HepG2 (cell line): Measurements from ENCODE around the gene KLF13. TPM values are rescaled to one million over a fixed set of nuclear protein-coding genes. Genes with fewer than 3 reads are reported as not detected.

Source experiments
- ATAC-seq: fragments of 200-7000 bp; cut with Tn5 transposase; 3 replicates; pipeline ENCODE4 v1.9.1; 2020; ENCODE audit warnings: mild to moderate bottlenecking, moderate library complexity
- BruUV-seq: library from RNA; stranded (reverse); fragments of 400-500 nt; replicated peaks from 2 replicates; lab custom pipeline; 2021; lab: Mats Ljungman, UMichigan
- CTCF ChIA-PET: fragments of 300-600 bp; formaldehyde crosslinking; extraction: SDS; loops from one replicate; lab custom pipeline; 2021; ENCODE audit warnings: low total read pairs, inconsistent platforms, low intra/inter-chr PET ratio; lab: Yijun Ruan, JAX
- POLR2A ChIA-PET: fragments of 350-600 bp; sonication (Branson Sonifier 250); formaldehyde crosslinking; loops from one replicate; lab custom pipeline; 2020; ENCODE audit warnings: antibody characterized with exemption, inconsistent platforms; lab: Yijun Ruan, JAX
- DNase-seq: peaks from one replicate; pipeline ENCODE4 v3.0.0-alpha.2; 2015; ENCODE audit warnings: low spot score
- FAIRE-seq: peaks from 3 replicates; lab custom pipeline; 2011; peaks lifted over from hg19 to GRCh38; lab: Jason Lieb, UNC
- H2AFZ ChIP-seq: one replicate; pipeline ENCODE4 v1.6.1; 2011; ENCODE audit warnings: low read length, inconsistent platforms
- H3K27ac ChIP-seq: fragments of 300-600 bp; 3 replicates; pipeline ENCODE4 v1.8.0; 2011; ENCODE audit warnings: mixed run types, mild to moderate bottlenecking, mixed read lengths, low read length, inconsistent platforms; ENCODE audit not compliant: insufficient read depth; ENCODE audit errors: extremely low read length
- H3K27me3 ChIP-seq, 2 experiments: fragments of 200-600 bp in 1 of 2; 2 replicates in 1 of 2; 3 replicates in 1 of 2; pipeline versions ENCODE4 v1.6.0 to v1.8.0; 2011; ENCODE audit warnings: low read length in 2 of 2, mild to moderate bottlenecking in 2 of 2, moderate library complexity in 2 of 2, inconsistent platforms in 1 of 2; ENCODE audit not compliant: insufficient read depth in 2 of 2, control insufficient read depth in 1 of 2
- H3K36me3 ChIP-seq, 2 experiments: fragments of 200-600 bp in 1 of 2; replicated peaks in 1 of 2; 2 replicates in 1 of 2; 3 replicates in 1 of 2; pipeline versions ENCODE4 v1.5.1 to v1.8.0; 2011; ENCODE audit warnings: low read length in 2 of 2, inconsistent platforms in 1 of 2; ENCODE audit not compliant: insufficient read depth in 2 of 2, control insufficient read depth in 1 of 2
- H3K4me1 ChIP-seq: 2 replicates; pipeline ENCODE4 v1.5.1; 2012; ENCODE audit warnings: low read length, inconsistent platforms; ENCODE audit not compliant: insufficient read depth
- H3K4me2 ChIP-seq: 2 replicates; pipeline ENCODE4 v1.6.0; 2011; ENCODE audit warnings: low read depth, low read length, inconsistent platforms
- H3K4me3 ChIP-seq, 3 experiments: fragments of 200-600 bp in 1 of 3; sonication (generic), shearing (Covaris generic) in 1 of 3; replicated peaks in 1 of 3; 2 replicates each; pipeline ENCODE4 v1.5.1; 2011 to 2016; ENCODE audit warnings: low read length in 3 of 3, inconsistent platforms in 2 of 3, low read depth in 2 of 3, mild to moderate bottlenecking in 2 of 3, control low read depth in 1 of 3, mixed read lengths in 1 of 3; ENCODE audit not compliant: insufficient read depth in 1 of 3
- H3K79me2 ChIP-seq: one replicate; pipeline ENCODE4 v1.6.1; 2011; ENCODE audit warnings: low read length, inconsistent platforms; ENCODE audit not compliant: insufficient read depth
- H3K9ac ChIP-seq: 2 replicates; pipeline ENCODE4 v1.6.0; 2011; ENCODE audit warnings: mild to moderate bottlenecking, low read depth, low read length, inconsistent platforms; ENCODE audit not compliant: insufficient read depth
- H3K9me3 ChIP-seq: 2 replicates; pipeline ENCODE4 v1.5.1; 2012; ENCODE audit warnings: mild to moderate bottlenecking, low read length
- H4K20me1 ChIP-seq: 2 replicates; pipeline ENCODE4 v1.6.0; 2011; ENCODE audit warnings: inconsistent platforms, mild to moderate bottlenecking, low read length, moderate library complexity; ENCODE audit not compliant: insufficient read depth
- AGO1 ChIP-seq: fragments of 200-400 bp; formaldehyde crosslinking; IDR thresholded peaks from 2 replicates; pipeline ENCODE4 v1.6.1; 2017; ENCODE audit warnings: mild to moderate bottlenecking, low read depth, low read length, moderate library complexity; ENCODE audit not compliant: poor library complexity, severe bottlenecking
- ELF3 ChIP-seq: IDR thresholded peaks from 2 replicates; pipeline ENCODE4 v1.6.1; 2016; ENCODE audit warnings: missing genetic modification reagents, missing compliant biosample characterization
- FOSL1 ChIP-seq: sonication (generic); formaldehyde crosslinking; IDR thresholded peaks from 2 replicates; pipeline ENCODE4 v1.9.0; 2021; ENCODE audit warnings: missing genetic modification reagents, borderline replicate concordance
- HNRNPK ChIP-seq: fragments of 200-400 bp; formaldehyde crosslinking; IDR thresholded peaks from 2 replicates; pipeline ENCODE4 v1.6.1; 2018; ENCODE audit warnings: low read length, low read depth, moderate library complexity, mild to moderate bottlenecking; ENCODE audit not compliant: poor library complexity, severe bottlenecking
- HNRNPLL ChIP-seq: fragments of 200-400 bp; formaldehyde crosslinking; IDR thresholded peaks from 2 replicates; pipeline ENCODE4 v1.6.1; 2017; ENCODE audit warnings: mild to moderate bottlenecking, low read depth, low read length; ENCODE audit not compliant: poor library complexity, severe bottlenecking
- NCOR1 ChIP-seq: fragments of 200-600 bp; sonication (generic); IDR thresholded peaks from 2 replicates; pipeline ENCODE4 v1.7.0; 2017; ENCODE audit warnings: antibody characterized with exemption, low read length, borderline replicate concordance
- NFE2L2 ChIP-seq: fragments of 150-350 bp; IDR thresholded peaks from 2 replicates; pipeline ENCODE4 v1.6.1; 2014; ENCODE audit warnings: low read length
- PHF21A ChIP-seq: sonication (generic); formaldehyde crosslinking; IDR thresholded peaks from 2 replicates; pipeline ENCODE4 v1.5.0; 2020; ENCODE audit warnings: mild to moderate bottlenecking, missing genetic modification reagents
- PTBP1 ChIP-seq: fragments of 200-400 bp; formaldehyde crosslinking; IDR thresholded peaks from 2 replicates; pipeline ENCODE4 v1.6.1; 2018; ENCODE audit warnings: low read length, low read depth; ENCODE audit not compliant: poor library complexity, severe bottlenecking
- SCMH1 ChIP-seq: sonication (generic); formaldehyde crosslinking; IDR thresholded peaks from 2 replicates; pipeline ENCODE4 v1.9.0; 2021; ENCODE audit warnings: missing genetic modification reagents, mild to moderate bottlenecking, borderline replicate concordance
- SIN3A ChIP-seq: IDR thresholded peaks from 2 replicates; pipeline ENCODE4 v1.6.1; 2011; ENCODE audit warnings: low read depth, mild to moderate bottlenecking, control low read depth, low read length, borderline replicate concordance
- TBX2 ChIP-seq: sonication (generic); formaldehyde crosslinking; IDR thresholded peaks from 2 replicates; pipeline ENCODE4 v1.5.0; 2020; ENCODE audit warnings: missing genetic modification reagents, mild to moderate bottlenecking, borderline replicate concordance
- THAP11 ChIP-seq: IDR thresholded peaks from 2 replicates; pipeline ENCODE4 v1.6.1; 2016; ENCODE audit warnings: missing biosample characterization, missing genetic modification reagents
- THYN1 ChIP-seq: sonication (generic); formaldehyde crosslinking; IDR thresholded peaks from 2 replicates; pipeline ENCODE4 v1.8.1; 2023; ENCODE audit warnings: low read depth, mild to moderate bottlenecking, moderate library complexity, missing genetic modification reagents, borderline replicate concordance
- ZFX ChIP-seq: sonication (generic); formaldehyde crosslinking; IDR thresholded peaks from 2 replicates; pipeline ENCODE4 v1.4.0; 2020; ENCODE audit warnings: mild to moderate bottlenecking, low read depth, missing genetic modification reagents, moderate library complexity
- ZKSCAN8 ChIP-seq: IDR thresholded peaks from 2 replicates; pipeline ENCODE4 v1.6.1; 2016; ENCODE audit warnings: borderline replicate concordance, missing genetic modification reagents, missing compliant biosample characterization
- ZNF232 ChIP-seq: sonication (generic); formaldehyde crosslinking; IDR thresholded peaks from 2 replicates; pipeline ENCODE4 v1.4.0; 2020; ENCODE audit warnings: missing genetic modification reagents, borderline replicate concordance
- ZNF263 ChIP-seq: sonication (generic); formaldehyde crosslinking; IDR thresholded peaks from 2 replicates; pipeline ENCODE4 v1.4.0; 2020; ENCODE audit warnings: missing genetic modification reagents
- ZNF451 ChIP-seq: sonication (generic); formaldehyde crosslinking; IDR thresholded peaks from 2 replicates; pipeline ENCODE4 v1.5.0; 2020; ENCODE audit warnings: mild to moderate bottlenecking, missing genetic modification reagents
- ZNF510 ChIP-seq: sonication (generic); formaldehyde crosslinking; IDR thresholded peaks from 2 replicates; pipeline ENCODE4 v1.4.0; 2020; ENCODE audit warnings: low read depth, mild to moderate bottlenecking, missing genetic modification reagents
- ZNF543 ChIP-seq: sonication (generic); formaldehyde crosslinking; IDR thresholded peaks from 2 replicates; pipeline ENCODE4 v1.4.0; 2020; ENCODE audit warnings: mild to moderate bottlenecking, missing genetic modification reagents
- ZNF547 ChIP-seq: sonication (generic); formaldehyde crosslinking; IDR thresholded peaks from 2 replicates; pipeline ENCODE4 v1.5.1; 2020; ENCODE audit warnings: mild to moderate bottlenecking, missing genetic modification reagents
- ZNF558 ChIP-seq: sonication (generic); formaldehyde crosslinking; IDR thresholded peaks from 2 replicates; pipeline ENCODE4 v1.9.0; 2022; ENCODE audit warnings: mild to moderate bottlenecking, missing genetic modification reagents, borderline replicate concordance
- ZNF777 ChIP-seq: sonication (generic); formaldehyde crosslinking; IDR thresholded peaks from 2 replicates; pipeline ENCODE4 v1.4.0; 2020; ENCODE audit warnings: missing genetic modification reagents
- WGBS: methylation state at CpG from one replicate; pipeline ENCODE4 v1.1.6; 2017; ENCODE audit warnings: low lambda C conversion rate; 5-methylcytosine and 5-hydroxymethylcytosine counted together
- in situ Hi-C: cut with HindIII; loops from 2 replicates; pipeline ENCODE4 v1.10.0; 2017; ENCODE audit warnings: low pct_unique_long_range_greater_than_20kb; ENCODE audit not compliant: extremely low pct_ligation_motif_present
- intact Hi-C: fragments of 100-400 bp; cut with micrococcal nuclease; formaldehyde crosslinking; loops from one replicate; pipeline ENCODE4 v1.10.0; 2022; ENCODE audit not compliant: unreplicated experiment
- polyA plus RNA-seq, 8 experiments: library from polyadenylated mRNA; depleted of rRNA in 3 of 8; stranded (reverse) in 7 of 8; unstranded in 1 of 8; fragments of >200 nt; fragmentation: Illumina TruSeq in 4 of 8; extraction: Trizol in 4 of 8; gene quantifications; 2 replicates each; pipeline versions ENCODE4 v1.2.1 to v1.2.3, GENCODE V29; 2011 to 2016; ENCODE audit warnings: low read depth in 4 of 8, missing spikeins in 1 of 8, mixed read lengths in 1 of 8; ENCODE audit not compliant: insufficient read depth in 1 of 8
- total RNA-seq, 5 experiments: library from RNA; depleted of rRNA; stranded (reverse); fragments of >200 nt; fragmentation: Illumina TruSeq; extraction: Trizol; gene quantifications; 2 replicates each; pipeline ENCODE4 v1.2.3, GENCODE V29; 2016; ENCODE audit warnings: low read depth in 1 of 5
- TF ChIP-seq, protein P1 (sequence below): sonication (generic); formaldehyde crosslinking; IDR thresholded peaks from 2 replicates; pipeline ENCODE4 v1.4.0; 2020; ENCODE audit warnings: missing genetic modification reagents

Gene KLF13
- total and polyA plus RNA-seq, 2 of the 13 experiments (the other 11 are each of a cell fraction or from before 2014, with no cell fraction given): 16.8 to 25.1 TPM

DNA sequence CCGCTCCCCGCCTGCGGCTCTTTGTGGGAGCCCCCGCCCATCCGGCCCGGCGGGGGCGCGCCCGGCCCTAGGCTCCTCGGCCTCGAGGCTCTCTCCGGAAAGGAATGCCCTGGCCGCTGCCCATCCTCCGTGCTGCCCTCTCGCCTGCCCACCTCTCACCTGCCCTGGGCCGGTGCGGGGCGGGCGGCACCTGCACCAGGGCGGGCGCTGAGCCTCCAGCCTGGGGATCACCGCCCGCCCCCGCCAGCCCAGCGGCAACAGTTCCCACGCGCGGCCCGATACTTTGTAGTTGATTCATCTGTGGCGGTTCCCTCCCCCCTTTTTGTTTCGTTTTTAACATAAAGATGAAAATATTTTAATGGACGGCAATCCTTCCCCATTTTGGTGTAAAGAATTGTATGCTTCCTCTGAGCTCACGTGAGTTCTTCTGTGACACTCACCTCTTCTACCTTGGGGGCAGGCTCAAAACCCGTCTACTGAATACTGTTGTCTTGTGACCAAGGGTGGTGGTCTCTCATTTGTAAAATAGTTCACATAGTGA, 1.9 kb downstream of the KLF13 start:
- CTCF ChIA-PET: no interaction called here
- WGBS: 0% methylated on average over 13 of the region's 35 CpGs
- H4K20me1 ChIP-seq: peaks cover 27% of the 10 kb centered on the region
- peak overlapping the region; percentile 79 for H3K27ac ChIP-seq
- H3K27me3 ChIP-seq: no peaks in the 10 kb centered on the region; a peak in 1 of 5 replicates
- H2AFZ ChIP-seq: no peak overlapping the region
- H3K36me3 ChIP-seq: no peaks in the 10 kb centered on the region
- POLR2A ChIA-PET: interaction anchor here (0.9 to 1.1 kb wide), 3 partner anchors 24 to 171 kb away, joined by 3 to 4 read pairs (median 3); no protein-coding TSS in a partner anchor
- no peak for DNase-seq
- H3K4me2 ChIP-seq: peak overlapping the region; percentile 84
- FAIRE-seq: no peak
- ATAC-seq: peak; percentile 8
- in situ Hi-C loops (no loop called here), intact Hi-C loops (loop anchor here (1.0 to 10.0 kb wide), 3 partner anchors 56 to 112 kb away; no protein-coding TSS in a partner anchor)
- H3K9ac ChIP-seq: peak overlapping the region; percentile 73
- peaks cover 50% of the 10 kb centered on the region for H3K4me1 ChIP-seq
- H3K9me3 ChIP-seq: no peaks in the 10 kb centered on the region
- H3K79me2 ChIP-seq: peaks cover 51% of the 10 kb centered on the region
- TSS peak; percentile 45 for BruUV-seq
- peak overlapping the region; percentile 75 to 89 (median 80) for H3K4me3 ChIP-seq
- no peak for TF ChIP-seq ZNF543 (CRISPR knock-in tag)
- no peak for TF ChIP-seq ZFX
- TF ChIP-seq HNRNPLL: no peak
- TF ChIP-seq AGO1: no peak
- no peak for TF ChIP-seq ZKSCAN8 (CRISPR knock-in tag)
- TF ChIP-seq NFE2L2: no peak
- 0 out of 2 replicates have a peak, but pooled peaks have one; percentile 11 for TF ChIP-seq ZNF558
- peak; percentile 13; the same call in 1 of the 2 replicates for TF ChIP-seq SIN3A
- no peak for TF ChIP-seq ZNF232 (CRISPR knock-in tag)
- no peak for TF ChIP-seq HNRNPK
- 0 out of 2 replicates have a peak, but pooled peaks have one; percentile 9 for TF ChIP-seq ZNF547 (CRISPR knock-in tag)
- peak; percentile 74 for TF ChIP-seq ZNF777 (CRISPR knock-in tag)
- TF ChIP-seq PTBP1: no peak
- no peak for TF ChIP-seq THYN1 (CRISPR knock-in tag)
- no peak for TF ChIP-seq SCMH1 (CRISPR knock-in tag)
- no peak for TF ChIP-seq TBX2 (CRISPR knock-in tag)
- TF ChIP-seq ZNF510: no peak
- no peak for TF ChIP-seq ELF3
- TF ChIP-seq FOSL1: no peak
- TF ChIP-seq, protein P1, sequence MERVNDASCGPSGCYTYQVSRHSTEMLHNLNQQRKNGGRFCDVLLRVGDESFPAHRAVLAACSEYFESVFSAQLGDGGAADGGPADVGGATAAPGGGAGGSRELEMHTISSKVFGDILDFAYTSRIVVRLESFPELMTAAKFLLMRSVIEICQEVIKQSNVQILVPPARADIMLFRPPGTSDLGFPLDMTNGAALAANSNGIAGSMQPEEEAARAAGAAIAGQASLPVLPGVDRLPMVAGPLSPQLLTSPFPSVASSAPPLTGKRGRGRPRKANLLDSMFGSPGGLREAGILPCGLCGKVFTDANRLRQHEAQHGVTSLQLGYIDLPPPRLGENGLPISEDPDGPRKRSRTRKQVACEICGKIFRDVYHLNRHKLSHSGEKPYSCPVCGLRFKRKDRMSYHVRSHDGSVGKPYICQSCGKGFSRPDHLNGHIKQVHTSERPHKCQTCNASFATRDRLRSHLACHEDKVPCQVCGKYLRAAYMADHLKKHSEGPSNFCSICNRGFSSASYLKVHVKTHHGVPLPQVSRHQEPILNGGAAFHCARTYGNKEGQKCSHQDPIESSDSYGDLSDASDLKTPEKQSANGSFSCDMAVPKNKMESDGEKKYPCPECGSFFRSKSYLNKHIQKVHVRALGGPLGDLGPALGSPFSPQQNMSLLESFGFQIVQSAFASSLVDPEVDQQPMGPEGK (CRISPR knock-in tag): 0 out of 2 replicates have a peak, but pooled peaks have one; percentile 10
- TF ChIP-seq ZNF451 (CRISPR knock-in tag): 0 out of 2 replicates have a peak, but pooled peaks have one; percentile 35
- 0 out of 2 replicates have a peak, but pooled peaks have one; percentile 28 for TF ChIP-seq PHF21A (CRISPR knock-in tag)
- TF ChIP-seq NCOR1: no peak
- TF ChIP-seq ZNF263 (CRISPR knock-in tag): no peak
- no peak for TF ChIP-seq THAP11 (CRISPR knock-in tag)
